ACC112 (cell line): ENCODE data around the gene MIGA1.

ENCODE experiments used
- H2AFZ ChIP-seq: fragments of 200-600 bp; sonication (generic); one replicate; pipeline ENCODE4 v1.6.0; 2017; ENCODE audit warnings: antibody characterized with exemption, low read length; ENCODE audit not compliant: unreplicated experiment
- H3K27ac ChIP-seq: fragments of 200-600 bp; sonication (generic); 2 replicates; pipeline ENCODE4 v1.5.1; 2014; ENCODE audit warnings: low read depth, mild to moderate bottlenecking, antibody characterized with exemption, low read length, moderate library complexity
- H3K27me3 ChIP-seq: fragments of 200-600 bp; sonication (generic); 2 replicates; pipeline ENCODE4 v1.6.1; 2014; ENCODE audit warnings: mild to moderate bottlenecking, antibody characterized with exemption, low read length, moderate library complexity, mixed read lengths; ENCODE audit not compliant: insufficient read depth
- H3K36me3 ChIP-seq: fragments of 200-600 bp; sonication (generic); 2 replicates; pipeline ENCODE4 v1.6.1; 2016; ENCODE audit warnings: mild to moderate bottlenecking, antibody characterized with exemption, low read length, moderate library complexity, mixed read lengths; ENCODE audit not compliant: insufficient read depth
- H3K4me1 ChIP-seq: fragments of 200-600 bp; sonication (generic); one replicate; pipeline ENCODE4 v1.6.1; 2016; ENCODE audit warnings: low read length, mixed read lengths; ENCODE audit not compliant: insufficient read depth, unreplicated experiment, control insufficient read depth
- H3K4me3 ChIP-seq: fragments of 200-600 bp; sonication (generic); 2 replicates; pipeline ENCODE4 v1.5.1; 2014; ENCODE audit warnings: mild to moderate bottlenecking, low read depth, low read length
- H3K79me2 ChIP-seq: fragments of 200-600 bp; sonication (generic); one replicate; pipeline ENCODE4 v1.6.0; 2016; ENCODE audit warnings: low read length; ENCODE audit not compliant: control insufficient read depth, unreplicated experiment, insufficient read depth

The MIGA1 gene

DNA sequence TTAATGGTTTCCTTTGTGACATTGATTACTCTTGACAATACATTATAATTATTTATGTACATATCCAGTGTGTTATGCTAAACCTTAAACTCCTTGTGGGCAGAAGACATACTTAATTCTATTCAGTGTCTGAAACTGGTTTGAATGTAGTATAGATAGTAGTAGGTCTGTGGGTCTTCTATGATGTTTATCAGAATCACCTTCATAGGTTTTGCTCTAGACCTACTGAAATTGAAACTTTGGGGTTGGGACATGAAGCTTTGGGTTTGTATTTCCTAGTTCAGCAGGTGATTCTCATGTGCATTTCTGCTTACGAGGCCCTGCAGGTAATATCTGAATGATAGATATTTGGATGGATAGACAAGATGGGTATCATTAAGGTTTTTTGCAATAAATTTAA is 48.6 kb downstream of the MIGA1 start:
- H3K36me3 ChIP-seq, result no peaks in the 10 kb centered on the region
- H3K27ac ChIP-seq, result no peak overlapping the region
- H3K27me3 ChIP-seq, result no peaks in the 10 kb centered on the region
- H3K4me1 ChIP-seq, result peaks cover 53% of the 10 kb centered on the region
- H2AFZ ChIP-seq, result no peak overlapping the region
- no peak overlapping the region for H3K4me3 ChIP-seq
- no peaks in the 10 kb centered on the region for H3K79me2 ChIP-seq

DNA sequence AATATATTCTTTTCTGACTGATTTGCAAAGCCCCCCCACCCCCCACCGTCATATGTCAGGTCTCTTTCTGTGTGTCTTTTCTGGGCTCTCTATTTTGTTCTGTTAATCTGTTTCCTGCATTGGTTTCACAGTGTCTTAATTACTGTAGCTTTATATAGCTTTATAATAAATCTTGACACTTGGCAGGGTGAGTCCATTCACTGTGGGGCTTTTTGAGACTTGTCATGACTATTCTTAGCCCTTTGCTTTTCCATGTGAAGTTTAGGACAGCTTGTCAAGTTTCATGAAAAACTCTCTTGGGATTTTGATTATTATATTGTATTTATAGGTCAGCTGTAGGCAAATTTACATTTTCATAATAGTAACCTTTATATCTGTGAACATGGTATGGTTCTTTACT is 50.4 kb downstream of the MIGA1 start:
- Histone ChIP-seq H3K36me3 (no peaks in the 10 kb centered on the region), H2AFZ (no peak overlapping the region), H3K4me1 (peaks cover 53% of the 10 kb centered on the region), H3K79me2 (no peaks in the 10 kb centered on the region), H3K4me3 (no peak overlapping the region), H3K27me3 (no peaks in the 10 kb centered on the region), H3K27ac (peak overlapping the region; percentile 96)

DNA sequence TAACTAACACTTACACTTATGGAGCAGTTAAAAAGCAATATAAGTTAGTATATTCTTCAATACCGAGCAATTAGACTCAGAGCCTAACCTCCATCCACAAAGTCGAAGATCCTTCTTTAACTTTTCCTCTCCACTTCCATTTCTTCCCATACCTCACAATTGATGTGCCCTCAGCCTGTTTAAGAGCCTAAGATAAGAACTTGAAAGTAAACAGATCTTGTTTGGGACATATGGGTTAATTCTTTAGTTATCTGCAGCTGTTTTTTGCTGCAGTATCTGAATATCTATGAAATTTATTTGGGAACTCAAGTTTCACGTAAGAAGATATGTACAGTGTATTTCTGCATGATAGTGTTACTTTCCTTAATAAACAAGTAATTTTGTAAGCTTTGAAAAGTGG is 51.5 kb downstream of the MIGA1 start:
- no peak overlapping the region for H3K4me3 ChIP-seq
- H3K27ac ChIP-seq, result peak overlapping the region; percentile 96
- H2AFZ ChIP-seq, result no peak overlapping the region
- H3K79me2 ChIP-seq, result no peaks in the 10 kb centered on the region
- H3K27me3 ChIP-seq, result no peaks in the 10 kb centered on the region
- peaks cover 58% of the 10 kb centered on the region for H3K4me1 ChIP-seq
- 0 out of 2 replicates have a peak, but pooled peaks cover under 1% of the 10 kb centered on the region for H3K36me3 ChIP-seq

GRCh38 chr1:77831566-77831965 is 52.1 kb downstream of the MIGA1 start:
- 0 out of 2 replicates have a peak, but pooled peaks cover 3% of the 10 kb centered on the region for H3K36me3 ChIP-seq
- H3K4me1 ChIP-seq, result peaks cover 58% of the 10 kb centered on the region
- H3K27ac ChIP-seq, result peak overlapping the region; percentile 96
- peak overlapping the region; percentile 38; the same call in 1 of the 2 replicates for H3K4me3 ChIP-seq
- H2AFZ ChIP-seq, result peak overlapping the region; percentile 57
- no peaks in the 10 kb centered on the region for H3K79me2 ChIP-seq
- no peaks in the 10 kb centered on the region for H3K27me3 ChIP-seq

GRCh38 chr1:77831976-77832711 is 52.7 kb downstream of the MIGA1 start:
- Histone ChIP-seq H3K4me3 (peak overlapping the region; percentile 38), H3K4me1 (peaks cover 58% of the 10 kb centered on the region), H3K27ac (peak overlapping the region; percentile 96), H3K27me3 (no peaks in the 10 kb centered on the region), H2AFZ (peak overlapping the region; percentile 57), H3K79me2 (no peaks in the 10 kb centered on the region), H3K36me3 (0 out of 2 replicates have a peak, but pooled peaks cover 3% of the 10 kb centered on the region)

DNA sequence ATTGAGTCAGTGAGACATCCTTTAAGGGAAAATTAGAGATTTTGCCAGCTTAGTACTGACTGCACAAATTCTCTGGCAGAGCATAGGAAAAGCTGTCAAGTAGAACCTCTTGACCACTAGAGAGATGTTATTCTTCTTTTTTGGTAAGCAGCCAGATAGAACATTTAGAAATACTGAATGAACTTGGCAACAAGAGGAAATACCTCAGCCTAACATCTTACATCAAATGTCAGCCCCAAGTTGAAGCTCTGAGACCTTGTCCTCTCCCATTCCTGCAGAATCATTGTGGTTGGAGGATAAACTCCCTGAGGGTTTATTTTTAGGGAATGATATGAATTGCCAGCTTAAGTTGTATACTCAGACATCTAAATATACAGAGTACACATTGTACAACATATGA is 53.5 kb downstream of the MIGA1 start:
- Histone ChIP-seq H3K4me1 (peaks cover 58% of the 10 kb centered on the region), H3K36me3 (0 out of 2 replicates have a peak, but pooled peaks cover 3% of the 10 kb centered on the region), H2AFZ (no peak overlapping the region), H3K27ac (peak overlapping the region; percentile 96), H3K4me3 (peak overlapping the region; percentile 38), H3K79me2 (no peaks in the 10 kb centered on the region), H3K27me3 (no peaks in the 10 kb centered on the region)

DNA sequence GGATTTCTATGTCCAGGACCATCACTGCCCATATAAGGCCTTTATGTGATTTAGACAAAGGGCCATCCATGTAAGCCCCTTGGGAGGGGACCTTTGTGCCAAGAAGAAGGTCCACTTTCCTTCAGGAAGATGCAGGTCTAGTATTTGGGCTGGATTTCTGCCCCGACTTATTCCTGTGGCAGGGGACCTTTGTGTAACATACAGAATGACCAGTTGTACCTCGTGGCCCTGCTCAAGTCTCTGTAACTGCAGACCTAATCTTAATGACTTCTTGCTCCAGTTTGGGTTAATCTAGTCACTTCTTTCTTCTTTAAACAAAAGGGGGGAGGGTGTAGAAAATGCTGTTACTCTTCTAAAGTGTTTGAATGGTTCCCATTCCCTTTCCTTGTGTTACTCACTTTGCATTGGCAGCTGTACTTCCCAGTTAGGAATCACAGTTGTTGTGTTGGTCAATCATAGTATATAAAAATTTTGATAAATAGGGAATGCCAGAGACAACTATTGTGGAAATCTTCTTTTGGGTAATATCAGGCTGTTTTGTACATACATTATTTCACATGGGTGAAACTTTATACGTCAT is 54.2 kb downstream of the MIGA1 start:
- Histone ChIP-seq H3K4me1 (peaks cover 58% of the 10 kb centered on the region), H3K27me3 (no peaks in the 10 kb centered on the region), H3K36me3 (0 out of 2 replicates have a peak, but pooled peaks cover 3% of the 10 kb centered on the region), H3K79me2 (no peaks in the 10 kb centered on the region), H2AFZ (no peak overlapping the region), H3K27ac (peak overlapping the region; percentile 96), H3K4me3 (peak overlapping the region; percentile 40)

- Histone ChIP-seq H2AFZ (no peak overlapping the region), H3K4me3 (no peak overlapping the region), H3K27ac (peak overlapping the region; percentile 96), H3K27me3 (no peaks in the 10 kb centered on the region), H3K36me3 (0 out of 2 replicates have a peak, but pooled peaks cover 3% of the 10 kb centered on the region), H3K4me1 (peaks cover 58% of the 10 kb centered on the region), H3K79me2 (no peaks in the 10 kb centered on the region)
Observed at GRCh38 chr1:77834771-77835334, 55.4 kb downstream of the MIGA1 start.

GRCh38 chr1:77841574-77841973 is 62.1 kb downstream of the MIGA1 start:
- H3K4me3 ChIP-seq, result no peak overlapping the region
- peaks cover 8% of the 10 kb centered on the region for H3K36me3 ChIP-seq
- H3K79me2 ChIP-seq, result no peaks in the 10 kb centered on the region
- no peak overlapping the region for H2AFZ ChIP-seq
- no peak overlapping the region for H3K27ac ChIP-seq
- H3K27me3 ChIP-seq, result no peaks in the 10 kb centered on the region
- no peaks in the 10 kb centered on the region for H3K4me1 ChIP-seq

- Histone ChIP-seq H3K79me2 (no peaks in the 10 kb centered on the region), H3K4me3 (no peak overlapping the region), H3K4me1 (no peaks in the 10 kb centered on the region), H2AFZ (no peak overlapping the region), H3K27me3 (no peaks in the 10 kb centered on the region), H3K36me3 (peaks cover 8% of the 10 kb centered on the region), H3K27ac (no peak overlapping the region)
Observed at GRCh38 chr1:77845951-77846350, 66.5 kb downstream of the MIGA1 start.
